Activated CD4-positive, alpha-beta T cell treated with anti-CD3 and anti-CD28 coated beads, Interleukin-2, amount 10 ng/mL, durations not matched to agents 7 days and 5 days (primary cell): ENCODE data around the gene MT1X. TPM values are rescaled to one million over a fixed set of nuclear protein-coding genes. Genes with fewer than 3 reads are reported as not detected.

ENCODE experiments used
- CTCF ChIA-PET: fragments of 350-600 bp; sonication (Branson Sonifier 250); formaldehyde crosslinking; loops from one replicate; lab custom pipeline; 2021; ENCODE audit warnings: antibody characterized with exemption; lab: Charles Lee
- POLR2A ChIA-PET: fragments of 350-600 bp; sonication (Branson Sonifier 250); formaldehyde crosslinking; loops from one replicate; lab custom pipeline; 2021; ENCODE audit warnings: antibody characterized with exemption; lab: Charles Lee
- DNase-seq: peaks from one replicate; pipeline ENCODE4 v3.0.0-alpha.2; 2020
- H3K27ac Mint-ChIP-seq: one replicate; pipeline ENCODE4 v1.8.0; 2021; ENCODE audit warnings: mild to moderate bottlenecking, moderate library complexity, mixed read lengths
- H3K27me3 Mint-ChIP-seq: one replicate; pipeline ENCODE4 v1.8.0; 2021; ENCODE audit warnings: mixed read lengths
- H3K36me3 Mint-ChIP-seq: one replicate; pipeline ENCODE4 v1.8.0; 2021; ENCODE audit warnings: low read depth, mixed read lengths
- H3K4me1 Mint-ChIP-seq: one replicate; pipeline ENCODE4 v1.8.0; 2021; ENCODE audit warnings: mixed read lengths
- H3K4me3 Mint-ChIP-seq: one replicate; pipeline ENCODE4 v1.8.0; 2021; ENCODE audit warnings: mild to moderate bottlenecking, moderate library complexity, mixed read lengths
- H3K9me3 Mint-ChIP-seq: one replicate; pipeline ENCODE4 v1.8.0; 2021; ENCODE audit warnings: mixed read lengths
- total RNA-seq, 2 experiments: library from RNA; stranded (reverse); gene quantifications; one replicate each; pipeline ENCODE4 v1.2.3, GENCODE V29; 2021

The MT1X gene
- total RNA-seq, 2 experiments from 2014 or later = 57.6 to 59.1 TPM

GRCh38 chr16:56728027-56728426 lies 45.8 kb downstream of the MT1X start:
- no peaks in the 10 kb centered on the region for H3K9me3 Mint-ChIP-seq
- DNase-seq = no peak
- no peaks in the 10 kb centered on the region for H3K36me3 Mint-ChIP-seq
- peaks cover 13% of the 10 kb centered on the region for H3K4me1 Mint-ChIP-seq
- CTCF ChIA-PET = interaction anchor here (1.0 to 1.2 kb wide), 2 partner anchors 26 to 257 kb away, joined by 3 to 5 read pairs; no protein-coding TSS in a partner anchor
- POLR2A ChIA-PET = no interaction called here
- no peak overlapping the region for H3K27ac Mint-ChIP-seq
- H3K4me3 Mint-ChIP-seq = no peak overlapping the region
- no peaks in the 10 kb centered on the region for H3K27me3 Mint-ChIP-seq

- Mint-ChIP-seq H3K4me3 (no peak overlapping the region), H3K4me1 (peaks cover 13% of the 10 kb centered on the region), H3K27ac (peak overlapping the region; percentile 81), H3K27me3 (no peaks in the 10 kb centered on the region), H3K9me3 (no peaks in the 10 kb centered on the region), H3K36me3 (no peaks in the 10 kb centered on the region)
- DNase-seq = no peak
- ChIA-PET CTCF (interaction anchor here (0.6 to 1.5 kb wide), 3 partner anchors 11 to 45 kb away, joined by 3 to 5 read pairs (median 4); no protein-coding TSS in a partner anchor), POLR2A (no interaction called here)
Measured at GRCh38 chr16:56728980-56729734, 46.9 kb downstream of the MT1X start.

GRCh38 chr16:56729735-56730662 lies 47.7 kb downstream of the MT1X start, which contains the start of gene NUP93:
TSS of gene NUP93 (plus strand) at chr16:56730129. CDS start at chr16:56748248, 18,119 bp downstream.
- CTCF ChIA-PET = interaction anchor here (0.6 to 1.5 kb wide), 3 partner anchors 12 to 44 kb away, joined by 3 to 5 read pairs (median 4); no protein-coding TSS in a partner anchor
- peaks cover 13% of the 10 kb centered on the region for H3K4me1 Mint-ChIP-seq
- H3K27ac Mint-ChIP-seq = peak within 1 kb of the TSS; percentile 81
- H3K27me3 Mint-ChIP-seq = no peaks in the 10 kb centered on the region
- POLR2A ChIA-PET = no interaction called here
- H3K36me3 Mint-ChIP-seq = no peaks in the 10 kb centered on the region
- H3K9me3 Mint-ChIP-seq = no peaks in the 10 kb centered on the region
- H3K4me3 Mint-ChIP-seq = no peak within 1 kb of the TSS
- DNase-seq = peak; percentile 94

GRCh38 chr16:56732366-56732765 lies 50.1 kb downstream of the MT1X start:
- DNase-seq = no peak
- ChIA-PET POLR2A (no interaction called here), CTCF (no interaction called here)

GRCh38 chr16:56732832-56733231 lies 50.6 kb downstream of the MT1X start:
- H3K4me3 Mint-ChIP-seq = no peak overlapping the region
- no peaks in the 10 kb centered on the region for H3K27me3 Mint-ChIP-seq
- H3K9me3 Mint-ChIP-seq = no peaks in the 10 kb centered on the region
- no peaks in the 10 kb centered on the region for H3K36me3 Mint-ChIP-seq
- DNase-seq = no peak
- ChIA-PET POLR2A (no interaction called here), CTCF (interaction anchor here (1.0 to 1.8 kb wide), 3 partner anchors 9 to 31 kb away, joined by 3 to 4 read pairs (median 4); no protein-coding TSS in a partner anchor)
- H3K4me1 Mint-ChIP-seq = peaks cover 16% of the 10 kb centered on the region
- H3K27ac Mint-ChIP-seq = no peak overlapping the region

More at GRCh38 chr16:56732366-56732765, 50.1 kb downstream of the MT1X start:
- no peak overlapping the region for H3K27ac Mint-ChIP-seq
- no peaks in the 10 kb centered on the region for H3K9me3 Mint-ChIP-seq
- H3K4me3 Mint-ChIP-seq = no peak overlapping the region
- H3K36me3 Mint-ChIP-seq = no peaks in the 10 kb centered on the region
- H3K27me3 Mint-ChIP-seq = no peaks in the 10 kb centered on the region
- peaks cover 16% of the 10 kb centered on the region for H3K4me1 Mint-ChIP-seq

Other genes with a start within 250 kb of the MT1X start
- 100 to 1,000 TPM; 213 to 241 TPM for gene NUDT21, start 231.1 kb upstream of the MT1X start, total RNA-seq
- gene OGFOD1, start 230.9 kb upstream of the MT1X start, total RNA-seq = 10 to 100 TPM; 43.8 to 44.2 TPM
- 10 to 100 TPM; 16.7 to 21.5 TPM for gene BBS2, start 162.4 kb upstream of the MT1X start, total RNA-seq
- not detected for gene MT4, start 117.4 kb upstream of the MT1X start, total RNA-seq
- 1 to 10 TPM; 3.0 to 3.8 TPM for gene MT3, start 92.9 kb upstream of the MT1X start, total RNA-seq
- gene MT2A, start 73.9 kb upstream of the MT1X start, total RNA-seq = 100 to 1,000 TPM; 146 to 268 TPM
- gene MT1E, start 56.7 kb upstream of the MT1X start, total RNA-seq = 100 to 1,000 TPM; 100 to 154 TPM
- gene MT1M, start 49.8 kb upstream of the MT1X start, total RNA-seq = not detected
- not detected for gene MT1A, start 43.8 kb upstream of the MT1X start, total RNA-seq
- gene MT1B, start 30.6 kb upstream of the MT1X start, total RNA-seq = not detected
- 10 to 100 TPM; 19.6 to 24.3 TPM for gene MT1F, start 24.5 kb upstream of the MT1X start, total RNA-seq
- 10 to 100 TPM in 1 of 2 experiments, 1 to 10 TPM in 1; 8.0 to 10.2 TPM for gene MT1G, start 14.4 kb upstream of the MT1X start, total RNA-seq
- gene MT1H, start 12.7 kb upstream of the MT1X start, total RNA-seq = under 1 TPM; 0.62 TPM
- 10 to 100 TPM; 85.0 to 85.9 TPM for gene NUP93, start 47.7 kb downstream of the MT1X start, total RNA-seq
- not detected for gene SLC12A3, start 182.7 kb downstream of the MT1X start, total RNA-seq
- gene HERPUD1, start 249.7 kb downstream of the MT1X start, total RNA-seq = 100 to 1,000 TPM in 1 of 2 experiments, 10 to 100 TPM in 1; 81.3 to 113 TPM